Inflammatory macrophage treated with lipopolysaccharide for 1 hour (primary cell): ENCODE data around the gene GPA33.
"Not testable (repeated sequence)": the region's sequence is repeated elsewhere in the genome, so short reads cannot be mapped to it uniquely, and the experiment has no call there.

Experiments
- DNase-seq, 2 donors: peaks; one replicate each; pipeline ENCODE4 v3.0.0-alpha.2; 2020 to 2022

The GPA33 gene

GRCh38 chr1:167054531-167054930 lies 35.6 kb downstream of the GPA33 start:
- no peak for DNase-seq

DNA sequence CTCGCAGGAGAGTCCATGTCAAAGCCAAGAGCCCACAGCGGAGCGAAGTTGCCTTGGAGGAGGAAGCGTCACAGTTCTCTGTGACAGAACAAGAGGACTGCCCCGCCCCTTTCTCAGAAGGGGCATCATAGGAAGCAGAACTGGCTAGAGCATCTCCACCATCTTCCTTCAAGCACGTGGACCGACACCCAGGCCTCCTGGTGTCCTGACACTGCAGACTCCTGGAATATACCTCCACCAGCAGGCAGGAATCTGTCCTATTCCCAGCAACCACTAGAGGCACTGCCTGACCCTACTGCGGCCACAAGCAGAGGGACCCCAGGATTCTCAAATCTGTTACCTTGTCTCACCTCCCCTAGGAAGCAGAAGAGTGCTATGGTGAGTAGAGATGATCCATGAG lies 37.8 kb downstream of the GPA33 start:
- DNase-seq: no peak

- no peak for DNase-seq
Measured at GRCh38 chr1:167051907-167052306, 38.3 kb downstream of the GPA33 start.

GRCh38 chr1:167043752-167044488 lies 46.3 kb downstream of the GPA33 start:
- peak; percentile 23 to 30 for DNase-seq

- DNase-seq: no peak
Measured at GRCh38 chr1:167033646-167034045, 56.5 kb downstream of the GPA33 start.

GRCh38 chr1:167029553-167029952 lies 60.6 kb downstream of the GPA33 start:
- not testable (repeated sequence) for DNase-seq

- DNase-seq: no peak
Measured at GRCh38 chr1:167022384-167022783, 67.8 kb downstream of the GPA33 start.

DNA sequence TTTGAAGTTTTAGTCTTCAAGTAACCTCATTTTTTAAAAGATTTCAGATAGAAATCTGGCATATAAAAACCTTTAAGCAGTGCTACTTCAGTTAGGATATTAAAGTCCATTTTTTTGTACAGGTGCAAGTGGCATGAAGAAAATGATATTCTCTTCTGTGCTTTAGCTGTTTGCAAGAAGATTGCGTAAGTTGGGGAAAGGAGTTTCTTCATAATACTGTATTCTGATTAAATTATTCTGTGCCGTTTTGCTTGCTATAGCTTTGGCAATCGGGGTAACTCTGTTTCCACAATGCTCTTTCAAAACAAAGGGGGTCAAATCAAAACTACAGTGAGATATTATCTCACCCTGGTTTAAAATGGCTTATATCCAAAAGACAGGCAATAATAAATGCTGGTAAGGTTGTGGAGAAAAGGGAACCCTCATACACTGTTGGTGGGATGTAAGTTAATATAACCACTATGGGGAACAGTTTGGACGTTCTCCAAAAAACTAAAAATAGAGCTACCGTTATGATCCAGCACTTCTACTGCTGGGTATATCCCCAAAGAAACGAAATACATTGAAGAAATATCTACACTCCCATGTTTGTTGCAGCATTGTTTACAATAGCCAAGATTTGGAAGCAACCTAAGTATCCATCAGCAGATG lies 74.0 kb downstream of the GPA33 start:
- DNase-seq: peak; percentile 32 to 67

DNA sequence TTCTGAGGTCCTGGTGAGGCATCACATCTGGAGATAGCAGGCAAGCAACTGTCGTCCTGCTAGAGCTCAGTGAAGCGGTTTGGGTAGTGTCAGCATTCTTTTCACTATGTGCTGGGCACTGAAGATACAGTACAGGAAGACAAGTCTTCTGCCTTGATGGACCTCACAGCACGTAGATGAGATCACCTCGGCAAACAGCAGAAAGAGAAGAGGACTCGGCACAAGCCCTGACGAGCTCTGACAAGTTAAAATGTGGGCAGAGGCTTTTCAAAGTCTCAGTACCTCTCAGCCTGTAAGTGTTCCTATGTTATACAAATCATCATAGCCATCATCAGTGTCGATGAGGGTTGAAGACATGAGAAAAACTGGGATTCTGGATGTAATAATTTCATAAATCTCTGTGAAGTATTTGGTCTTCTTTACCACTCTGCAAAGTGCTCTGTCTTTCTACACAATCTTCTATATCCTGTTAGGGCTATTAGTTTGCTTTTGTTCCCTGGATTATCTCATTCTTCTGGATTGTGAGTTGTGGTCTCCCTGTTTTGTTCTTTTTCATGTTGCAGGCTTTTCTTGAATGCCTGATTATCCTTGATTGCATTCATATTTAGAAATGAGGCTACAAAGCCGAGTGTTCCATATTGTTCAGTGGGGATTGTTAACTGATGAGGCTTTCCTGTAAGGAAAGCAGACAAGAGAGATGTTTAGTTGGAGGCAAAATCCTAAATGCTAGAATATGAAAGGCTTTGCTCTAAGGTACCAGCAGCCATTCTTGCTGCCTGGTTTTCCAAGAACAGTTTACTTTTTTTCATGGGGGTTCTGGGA lies 76.9 kb downstream of the GPA33 start:
- DNase-seq: no peak

DNA sequence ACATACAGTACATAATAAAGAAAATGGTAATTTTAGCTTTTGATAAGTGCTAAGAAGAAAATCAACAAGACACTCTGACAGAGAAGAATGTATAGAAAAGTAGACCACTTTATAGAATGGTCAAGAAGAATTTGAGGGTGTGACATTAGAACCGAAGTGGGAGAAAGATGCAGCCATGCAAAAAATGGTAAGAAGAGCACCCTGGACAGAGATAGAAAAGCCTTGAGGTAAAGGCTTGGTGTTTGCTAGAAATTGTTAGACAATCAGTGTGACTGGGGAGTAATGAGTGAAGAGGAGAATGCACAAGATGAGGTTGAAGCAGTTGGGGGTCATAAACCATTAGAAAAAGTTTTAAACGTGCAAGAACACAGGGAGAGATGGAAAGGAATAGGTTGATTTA lies 77.6 kb downstream of the GPA33 start:
- DNase-seq: no peak

DNA sequence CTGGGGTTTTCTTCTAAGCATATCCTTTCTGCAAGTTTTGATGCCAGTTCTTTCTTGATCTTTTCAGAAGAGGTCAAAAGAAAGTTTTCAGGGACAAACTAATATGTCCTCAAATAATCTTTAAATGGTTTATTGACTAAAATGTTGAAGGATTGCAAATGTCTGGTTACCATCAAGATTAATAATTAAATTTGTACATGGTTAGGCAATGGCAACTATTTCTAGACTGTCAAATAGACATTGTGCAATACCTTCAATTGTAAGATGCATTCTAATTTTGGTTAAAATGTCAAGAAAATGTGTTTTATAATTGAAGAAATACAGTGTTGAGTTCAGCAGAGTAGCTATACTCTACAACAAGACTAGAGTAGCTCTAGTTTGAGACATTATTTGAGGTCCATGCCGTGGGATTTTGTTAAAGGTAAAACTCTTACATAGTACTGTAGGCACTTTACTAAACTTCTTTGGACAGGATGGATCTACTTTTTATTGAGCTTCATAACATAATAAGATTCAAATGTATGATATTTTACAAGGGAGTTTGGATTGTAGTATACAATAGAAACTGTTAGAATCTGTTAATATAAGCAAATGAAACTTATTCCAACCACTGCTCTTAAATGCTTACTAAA lies 78.5 kb downstream of the GPA33 start:
- DNase-seq: no peak

DNA sequence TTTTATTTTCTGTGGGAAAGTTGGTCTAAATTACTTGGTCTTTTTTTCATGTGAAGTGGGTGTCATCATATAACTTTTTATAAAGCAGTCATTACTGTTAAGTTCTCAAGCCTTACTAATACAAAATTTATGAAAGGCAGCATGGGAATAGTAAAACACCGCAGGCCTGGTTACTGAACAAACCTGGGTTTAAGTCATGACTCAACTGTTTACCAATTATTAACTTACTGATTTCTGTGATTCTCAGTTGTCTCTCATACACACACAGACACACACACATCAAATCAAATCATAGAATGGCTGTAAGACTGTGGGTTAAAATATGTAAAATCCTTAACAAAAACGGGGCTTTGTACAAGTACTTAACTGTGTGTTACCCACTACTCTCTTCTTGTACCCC lies 86.5 kb downstream of the GPA33 start:
- no peak for DNase-seq
